ENCODE results near the gene PDE3B.
"Not testable (repeated sequence)": the region's sequence is repeated elsewhere in the genome, so short reads cannot be mapped to it uniquely, and the experiment has no call there.

PDE3B gene

DNA sequence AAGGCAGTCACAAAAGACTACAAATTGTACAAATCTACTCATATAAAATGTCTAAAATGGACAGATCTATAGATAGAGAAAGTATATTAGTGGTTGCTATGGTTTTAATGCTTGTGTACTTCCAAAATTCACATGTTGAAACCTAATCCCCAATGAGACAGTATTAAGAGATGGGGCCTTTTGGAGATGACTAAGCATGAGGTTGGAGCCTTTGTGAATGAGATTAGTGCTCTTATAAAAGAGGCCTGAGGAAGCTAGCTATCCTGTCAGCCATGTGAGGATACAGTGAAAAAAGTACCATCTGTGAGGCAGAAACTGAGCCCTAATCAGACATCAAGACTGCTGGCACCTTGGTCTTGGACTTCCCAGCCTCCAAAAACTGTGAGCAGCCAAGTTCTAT is 165.9 kb downstream of the PDE3B start:
- DNase-seq (ENCODE audit: low read depth in 2 of 2): no peak

DNA sequence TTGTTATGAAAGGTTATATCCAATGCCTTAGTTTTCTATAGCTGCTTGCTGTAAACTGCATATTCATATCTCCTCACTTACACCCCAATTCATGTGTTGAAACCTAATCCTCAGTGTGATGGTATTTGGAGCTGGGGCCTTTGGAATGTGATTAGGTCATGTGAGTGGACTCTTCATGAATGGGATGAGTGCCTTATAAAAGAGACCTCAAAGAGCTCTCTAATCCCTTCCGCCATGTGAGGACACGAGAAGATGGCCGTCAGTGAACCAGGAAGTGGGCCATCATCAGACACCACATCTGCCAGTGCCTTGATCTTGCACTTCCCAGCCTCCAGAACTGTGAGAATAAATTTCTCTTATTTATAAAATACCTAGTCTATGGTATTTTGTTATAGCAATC is 169.2 kb downstream of the PDE3B start:
- DNase-seq (ENCODE audit: low read depth in 2 of 2): no peak

DNA sequence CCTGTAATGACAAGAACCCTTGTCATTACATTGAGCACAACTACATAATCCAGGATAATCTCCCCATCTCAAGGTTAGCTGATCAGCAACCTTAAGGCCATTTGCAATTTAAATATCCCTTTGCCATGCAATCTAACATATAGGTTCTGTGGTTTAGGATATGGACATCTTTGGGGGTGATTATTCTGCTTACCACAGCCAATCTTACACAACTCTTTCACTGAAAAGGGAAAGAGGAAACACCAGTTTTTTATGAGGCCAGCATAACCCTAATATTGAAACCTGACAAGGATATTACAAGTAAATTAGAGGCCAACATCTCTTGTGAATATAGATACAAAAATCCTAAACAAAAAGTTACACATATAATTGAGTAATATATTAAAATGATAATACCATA is 169.9 kb downstream of the PDE3B start:
- DNase-seq (ENCODE audit: low read depth in 2 of 2): no peak

GRCh38 chr11:14818779-14819178 is 175.2 kb downstream of the PDE3B start:
- DNase-seq (ENCODE audit: low read depth in 2 of 2): no peak

- DNase-seq (ENCODE audit: low read depth in 2 of 2): no peak
Observed at GRCh38 chr11:14819596-14819995, 176.0 kb downstream of the PDE3B start.

- no peak for DNase-seq (ENCODE audit: low read depth in 2 of 2)
Observed at GRCh38 chr11:14821031-14821430, 177.4 kb downstream of the PDE3B start.

GRCh38 chr11:14826600-14826999 is 183.0 kb downstream of the PDE3B start:
- no peak for DNase-seq (ENCODE audit: low read depth in 2 of 2)

- no peak for DNase-seq (ENCODE audit: low read depth in 2 of 2)
Observed at GRCh38 chr11:14835496-14836492, 192.2 kb downstream of the PDE3B start.

- DNase-seq (ENCODE audit: low read depth in 2 of 2): no peak
Observed at GRCh38 chr11:14842002-14842401, 198.4 kb downstream of the PDE3B start.

GRCh38 chr11:14852571-14853177 is 209.1 kb downstream of the PDE3B start:
- no peak for DNase-seq (ENCODE audit: low read depth in 2 of 2)

- DNase-seq (ENCODE audit: low read depth in 2 of 2): no peak
Observed at GRCh38 chr11:14854057-14854456, 210.5 kb downstream of the PDE3B start.

- DNase-seq (ENCODE audit: low read depth in 2 of 2): no peak
Observed at GRCh38 chr11:14855890-14856289, 212.3 kb downstream of the PDE3B start.

DNA sequence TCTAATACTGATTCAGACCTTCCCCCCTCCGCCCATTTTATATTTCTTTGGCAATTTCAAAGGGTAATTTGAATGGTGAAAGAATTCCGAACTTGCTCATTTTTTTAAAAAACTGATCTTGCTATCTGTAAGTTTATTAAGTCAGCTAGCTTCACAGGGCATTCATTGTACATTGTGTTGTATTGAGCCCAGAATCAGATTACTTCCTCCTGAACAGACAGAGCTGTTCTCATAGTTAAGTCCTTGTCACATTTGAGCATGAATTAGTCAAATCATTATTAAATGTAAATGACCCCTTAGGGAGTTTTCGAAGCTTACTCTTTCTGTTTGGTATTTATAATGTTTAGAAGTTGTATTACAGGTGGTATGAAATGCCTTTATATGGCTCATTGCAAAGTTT is 214.0 kb downstream of the PDE3B start:
- no peak for DNase-seq (ENCODE audit: low read depth in 2 of 2)

DNA sequence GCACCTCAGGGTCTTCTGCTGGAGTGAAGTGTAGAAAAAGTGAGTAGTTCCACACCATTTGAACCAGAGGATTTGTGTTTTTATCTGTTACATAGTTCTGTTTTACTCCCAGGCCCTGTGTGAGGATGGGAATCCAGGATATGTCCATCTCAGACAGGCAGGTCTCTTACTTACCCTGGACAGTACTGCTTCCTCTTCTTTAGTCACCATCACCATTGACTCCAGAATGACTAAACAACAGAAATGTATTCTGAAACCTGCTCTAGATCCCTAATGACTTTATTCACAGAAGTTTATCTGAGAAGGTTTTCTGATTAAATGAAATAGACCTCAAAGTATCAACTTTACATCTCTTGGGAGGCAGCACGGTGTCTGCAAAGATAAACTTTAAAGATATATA is 214.8 kb downstream of the PDE3B start:
- no peak for DNase-seq (ENCODE audit: low read depth in 2 of 2)

- no peak for DNase-seq (ENCODE audit: low read depth in 2 of 2)
Observed at GRCh38 chr11:14860511-14860910, 216.9 kb downstream of the PDE3B start.

DNA sequence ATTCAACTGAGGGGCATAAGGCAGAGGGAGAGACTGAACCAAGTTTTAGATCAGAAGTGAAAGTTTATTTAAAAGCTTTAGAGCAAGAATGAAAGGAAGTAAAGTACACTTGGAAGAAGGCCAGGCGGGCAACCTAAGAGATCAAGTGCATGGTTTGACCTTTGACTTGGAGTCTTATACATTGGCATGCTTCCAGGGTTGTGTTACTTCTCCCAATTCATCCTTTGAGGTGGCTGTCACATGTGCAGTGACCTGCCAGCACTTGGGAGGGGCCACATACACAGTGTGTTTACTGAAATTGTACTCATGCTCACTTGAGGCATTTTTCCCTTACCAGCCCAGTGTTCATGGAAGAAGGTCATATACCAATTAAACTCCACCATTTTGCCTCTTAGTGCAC is 218.1 kb downstream of the PDE3B start:
- DNase-seq (ENCODE audit: low read depth in 2 of 2): no peak

GRCh38 chr11:14863775-14864174 is 220.2 kb downstream of the PDE3B start:
- not testable (repeated sequence) for DNase-seq (ENCODE audit: low read depth in 2 of 2)

DNA sequence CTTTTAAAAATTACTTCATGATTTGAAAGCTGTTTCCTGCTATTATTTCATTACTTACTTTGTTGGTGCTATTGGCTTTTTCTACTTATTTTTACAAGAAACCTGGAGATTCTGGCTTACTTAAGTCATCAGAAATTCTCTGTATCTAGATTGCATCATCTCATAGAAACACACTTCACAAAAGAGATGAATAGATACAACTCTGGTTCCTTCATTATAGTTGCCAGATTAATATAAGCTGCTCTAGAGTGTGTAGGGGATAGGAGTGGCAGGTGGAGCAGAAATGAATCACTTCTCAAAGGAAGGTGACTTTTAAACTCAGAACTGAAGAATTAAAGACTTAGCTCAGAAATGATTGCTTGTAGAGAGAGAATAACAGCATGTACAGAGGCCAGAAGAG is 228.4 kb downstream of the PDE3B start:
- no peak for DNase-seq (ENCODE audit: low read depth in 2 of 2)

DNA sequence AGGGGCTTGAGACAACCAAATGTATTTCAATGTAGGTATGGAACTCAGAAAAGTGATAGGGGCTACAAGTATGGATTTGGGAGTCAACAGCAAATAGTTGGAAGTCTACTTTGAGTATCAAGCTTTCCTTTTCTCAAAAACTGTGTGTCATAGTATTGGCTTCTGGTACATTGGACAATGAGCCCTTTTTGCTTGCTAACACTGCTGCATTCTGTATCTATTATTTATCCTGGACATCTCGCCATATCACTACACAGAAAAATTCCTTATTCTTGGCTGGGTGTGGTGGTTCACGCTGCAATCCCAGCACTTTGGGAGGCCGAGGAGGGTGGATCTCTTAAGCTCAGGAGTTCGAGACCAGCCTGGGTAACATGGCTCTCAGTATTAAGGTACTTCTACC is 230.0 kb downstream of the PDE3B start:
- DNase-seq (ENCODE audit: low read depth in 2 of 2): no peak

DNA sequence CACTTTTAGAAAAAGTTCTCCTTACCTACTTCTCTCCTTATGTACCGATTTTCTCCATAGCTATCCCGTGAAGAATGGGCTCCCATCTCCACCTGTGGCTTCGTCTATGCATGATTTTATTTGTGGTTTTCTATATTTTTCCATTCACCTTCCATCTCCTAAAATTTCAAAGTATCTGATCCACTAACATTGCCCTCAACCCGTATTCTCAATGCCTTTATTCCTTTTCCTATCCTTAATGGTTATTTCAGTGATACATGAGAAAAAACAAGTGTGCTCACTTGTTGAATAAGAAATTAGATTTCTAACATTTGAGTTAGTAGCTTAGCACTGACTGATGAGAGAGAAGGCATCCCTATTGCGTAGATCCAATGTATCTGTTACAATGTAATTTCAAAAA is 231.6 kb downstream of the PDE3B start:
- DNase-seq (ENCODE audit: low read depth in 2 of 2): no peak

GRCh38 chr11:14881576-14882193 is 238.1 kb downstream of the PDE3B start:
- no peak for DNase-seq (ENCODE audit: low read depth in 2 of 2)

DNA sequence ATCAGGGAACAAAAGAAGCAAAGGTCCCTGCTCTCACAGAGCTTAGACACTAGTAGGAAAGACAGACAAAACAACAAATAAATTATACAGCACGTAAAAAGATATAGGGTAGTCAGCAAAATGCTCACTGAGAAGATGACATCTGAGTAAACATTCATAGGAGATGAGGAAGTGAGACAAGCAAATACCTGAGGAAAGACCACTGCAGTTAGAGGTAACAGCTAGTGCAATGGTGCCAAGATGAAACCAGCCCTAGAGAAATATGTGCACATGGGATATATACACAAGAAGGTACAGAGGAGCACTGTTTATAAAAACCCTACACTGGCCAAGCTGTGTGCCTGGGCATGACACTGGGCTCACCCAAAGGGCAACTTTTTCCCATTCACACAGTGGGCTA is 238.6 kb downstream of the PDE3B start:
- DNase-seq (ENCODE audit: low read depth in 2 of 2): no peak

DNA sequence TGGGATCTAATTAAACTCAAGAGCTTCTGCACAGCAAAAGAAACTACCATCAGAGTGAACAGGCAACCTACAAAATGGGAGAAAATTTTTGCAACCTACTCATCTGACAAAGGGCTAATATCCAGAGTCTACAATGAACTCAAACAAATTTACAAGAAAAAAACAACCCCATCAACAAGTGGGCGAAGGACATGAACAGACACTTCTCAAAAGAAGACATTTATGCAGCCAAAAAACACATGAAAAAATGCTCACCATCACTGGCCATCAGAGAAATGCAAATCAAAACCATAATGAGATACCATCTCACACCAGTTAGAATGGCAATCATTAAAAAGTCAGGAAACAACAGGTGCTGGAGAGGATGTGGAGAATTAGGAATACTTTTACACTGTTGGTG is 240.1 kb downstream of the PDE3B start:
- DNase-seq (ENCODE audit: low read depth in 2 of 2): not testable (repeated sequence)
